GM18499 (cell line): ENCODE measurements around the gene KSR2.

Experiments
- ATAC-seq: cut with Tn5 transposase; IDR thresholded peaks from one replicate; pipeline ENCODE4 v1.9.1; 2021; ENCODE audit warnings: moderate number of reproducible peaks; ENCODE audit not compliant: insufficient read depth, unreplicated experiment

The KSR2 gene

DNA sequence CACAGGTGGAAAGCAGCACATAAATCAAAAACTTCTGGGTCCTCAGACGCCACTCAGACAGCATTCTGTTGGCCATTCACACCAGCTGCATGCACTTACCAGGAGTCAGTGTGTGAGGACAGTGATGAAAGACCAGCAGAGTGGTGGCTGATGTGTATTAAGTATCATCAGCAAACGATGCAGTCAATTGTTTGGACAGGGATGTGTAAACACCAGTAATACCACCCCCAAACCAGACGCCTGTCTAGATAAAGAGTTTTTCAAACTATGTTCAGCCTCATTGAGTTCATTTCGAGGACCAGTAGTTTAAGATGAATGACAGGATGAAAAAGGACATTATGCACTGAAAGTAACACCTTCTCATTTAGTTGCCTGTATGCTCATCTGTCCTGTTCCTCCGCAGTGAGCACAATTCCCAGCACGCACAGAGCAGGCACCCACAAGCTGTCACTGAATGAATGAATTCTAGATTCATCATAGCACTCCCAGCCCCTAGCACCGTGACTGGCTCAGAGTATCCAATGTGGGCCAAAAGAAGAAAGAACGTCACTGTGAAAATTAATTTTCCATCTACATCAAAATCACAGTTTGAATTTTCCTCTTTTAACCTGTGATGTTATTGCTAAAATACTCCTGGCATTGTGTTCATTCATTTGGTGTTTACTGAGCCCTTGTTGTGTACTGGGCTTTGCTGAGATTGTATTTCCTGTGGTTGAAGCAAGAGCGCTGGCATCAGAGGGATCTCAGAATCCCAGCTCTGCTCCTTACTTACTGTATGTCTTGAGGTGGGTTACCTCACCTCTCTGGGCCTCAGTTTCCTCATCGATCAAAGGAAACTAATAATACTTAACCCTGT, 482.6 kb downstream of the KSR2 start:
- ATAC-seq = no peak

DNA sequence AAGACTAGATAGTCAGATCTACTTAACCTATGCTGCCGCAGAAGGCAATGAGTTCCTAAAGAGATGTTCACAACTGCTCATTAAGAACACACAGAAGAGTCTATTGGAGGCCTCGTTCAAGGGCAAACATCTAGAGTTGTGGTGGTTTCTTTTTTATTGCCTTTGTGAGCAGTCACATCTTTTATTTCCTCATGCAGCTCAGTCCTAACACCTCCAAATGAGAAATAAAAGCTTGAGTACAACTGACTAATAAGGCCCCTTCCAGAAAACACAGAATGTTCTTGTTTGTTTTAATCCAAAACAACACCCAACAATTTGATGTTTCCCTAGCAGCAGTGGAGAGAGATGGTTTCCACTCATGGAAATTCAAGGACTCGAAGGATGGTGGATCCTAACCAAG, 483.9 kb downstream of the KSR2 start:
- no peak for ATAC-seq

DNA sequence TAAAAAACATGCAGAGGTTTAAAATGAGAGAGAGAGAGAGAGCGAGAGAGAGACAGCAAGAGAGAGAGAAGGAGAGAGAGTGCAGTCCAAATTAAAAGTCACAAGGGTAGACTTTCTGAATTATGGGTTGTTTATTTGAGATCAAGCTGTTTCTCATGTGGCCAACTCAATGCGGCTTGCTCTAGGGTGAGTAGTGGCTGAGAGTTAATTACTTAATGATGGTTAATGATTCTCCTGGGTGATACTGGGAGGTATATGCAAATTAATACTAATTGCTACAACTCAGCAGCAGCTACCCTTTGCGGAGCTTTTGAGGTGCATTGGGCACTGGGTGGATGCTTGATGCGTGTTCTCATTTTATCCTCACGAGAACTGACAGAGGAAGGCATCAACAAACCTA, 485.3 kb downstream of the KSR2 start:
- ATAC-seq = no peak

DNA sequence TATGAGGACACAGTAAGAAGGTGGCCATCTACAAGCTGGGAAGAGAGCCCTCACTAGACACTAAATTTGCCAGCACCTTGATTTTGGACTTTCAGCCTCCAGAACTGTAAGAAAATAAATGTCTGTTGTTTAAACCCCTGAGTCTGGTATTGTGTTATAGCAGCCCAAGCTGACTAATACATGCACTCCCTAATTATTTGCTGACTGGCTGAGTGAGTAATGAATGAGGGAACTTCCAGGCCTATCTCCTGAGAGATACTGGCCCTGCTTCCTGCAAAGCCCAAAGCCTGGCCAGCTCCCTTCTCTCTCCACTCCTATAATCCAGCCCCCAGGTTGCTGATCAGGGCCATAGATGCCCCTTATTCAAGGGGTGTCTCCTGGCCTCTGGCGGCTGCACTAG, 487.3 kb downstream of the KSR2 start:
- no peak for ATAC-seq

DNA sequence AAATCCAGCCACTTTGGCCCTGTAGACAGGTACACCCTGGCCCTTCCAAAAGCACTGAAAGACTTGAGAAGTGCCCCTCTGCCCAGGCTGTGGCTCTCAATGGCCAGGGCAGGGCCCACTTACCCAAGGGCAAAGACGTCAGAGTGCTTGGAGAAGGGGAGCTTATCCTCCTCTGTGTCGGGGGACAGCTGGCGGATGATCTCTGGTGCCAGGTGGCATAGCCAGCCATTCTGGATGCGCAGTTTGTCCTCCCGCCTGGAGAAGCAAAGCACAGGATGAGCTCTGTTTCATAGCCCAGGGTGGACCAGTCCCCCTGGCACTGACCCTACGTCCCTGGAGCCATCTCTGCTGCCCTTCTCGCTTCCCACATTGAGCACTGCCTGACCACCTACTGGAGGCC, 492.4 kb downstream of the KSR2 start:
- ATAC-seq = no peak

DNA sequence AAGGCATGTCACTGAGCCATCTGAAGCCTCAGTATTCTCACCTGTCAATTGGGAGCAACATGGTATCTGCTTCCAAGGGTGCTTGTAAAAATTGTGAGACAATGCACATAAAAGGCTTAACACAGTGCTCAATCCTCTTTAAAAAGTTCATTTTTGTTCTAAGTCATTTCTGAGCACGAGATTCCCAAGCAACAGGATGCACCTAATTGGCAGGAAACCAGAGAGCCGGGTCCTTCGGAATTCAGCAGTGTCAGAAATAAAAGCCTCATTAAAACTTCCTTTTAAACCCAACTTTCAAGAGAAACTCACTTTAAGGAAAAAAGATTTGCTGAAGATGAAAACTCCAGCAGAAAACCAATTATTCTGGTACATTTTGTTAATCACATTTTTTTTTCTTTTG, 494.9 kb downstream of the KSR2 start:
- no peak for ATAC-seq

DNA sequence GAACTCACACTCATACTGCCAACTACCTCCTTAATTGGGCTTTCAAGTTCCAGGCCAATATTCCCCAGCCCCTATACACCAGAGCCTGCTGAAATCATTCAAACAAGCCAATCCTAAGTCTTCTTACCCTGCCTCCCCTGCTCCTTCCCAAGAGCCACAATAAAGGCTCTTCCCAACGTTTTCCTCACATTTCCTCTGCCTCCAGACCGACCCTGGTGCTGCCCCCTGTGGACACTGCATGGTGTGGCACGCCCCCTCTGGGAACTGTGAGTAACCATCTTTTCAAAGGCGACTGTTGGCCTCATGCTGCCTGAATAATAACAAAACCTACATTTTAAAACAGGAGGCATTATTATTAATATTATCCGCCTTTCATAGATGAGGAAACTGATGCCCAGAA, 495.8 kb downstream of the KSR2 start:
- ATAC-seq = no peak

DNA sequence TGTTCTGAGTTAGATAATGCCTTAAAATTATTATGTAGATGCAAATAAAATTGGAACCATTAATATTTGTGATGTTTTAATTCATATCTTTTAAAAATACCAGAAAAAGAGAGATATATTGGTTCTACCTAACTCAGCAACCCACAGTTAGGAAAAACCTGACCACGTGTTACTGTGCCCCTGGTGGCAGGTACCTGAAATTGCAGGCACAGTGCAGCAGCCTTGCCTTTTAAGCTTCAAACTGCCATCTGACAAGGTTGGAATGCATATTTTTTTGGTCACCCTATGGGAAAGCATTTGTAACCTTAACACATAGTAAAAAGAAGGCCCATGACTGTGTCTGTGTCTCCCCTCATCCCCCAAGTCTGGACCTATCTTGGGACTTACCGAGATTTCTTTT, 498.0 kb downstream of the KSR2 start:
- ATAC-seq = no peak

DNA sequence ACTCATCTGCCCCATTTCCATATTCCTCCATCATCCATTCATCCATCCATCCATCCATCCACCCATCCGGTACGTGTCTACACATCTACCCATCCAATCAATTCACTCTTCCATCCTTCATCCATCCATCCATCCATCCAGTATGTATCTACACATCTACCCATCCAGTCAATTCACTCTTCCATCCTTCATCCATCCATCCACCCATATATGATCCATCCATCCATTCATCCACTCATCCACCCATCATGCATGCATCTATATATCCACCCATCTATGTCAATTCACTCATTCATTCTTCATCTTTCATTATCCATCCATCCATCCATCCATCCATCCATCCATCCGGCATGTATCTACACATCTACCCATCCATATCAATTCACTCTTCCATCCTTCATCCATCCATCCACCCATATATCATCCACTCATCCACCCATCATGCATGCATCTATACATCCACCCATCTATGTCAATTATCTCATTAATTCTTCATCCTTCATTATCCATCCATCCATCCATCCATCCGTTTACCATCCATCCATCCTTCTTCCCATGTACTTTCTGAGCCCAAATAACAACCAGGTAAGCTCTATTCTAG, 498.8 kb downstream of the KSR2 start:
- no peak for ATAC-seq

DNA sequence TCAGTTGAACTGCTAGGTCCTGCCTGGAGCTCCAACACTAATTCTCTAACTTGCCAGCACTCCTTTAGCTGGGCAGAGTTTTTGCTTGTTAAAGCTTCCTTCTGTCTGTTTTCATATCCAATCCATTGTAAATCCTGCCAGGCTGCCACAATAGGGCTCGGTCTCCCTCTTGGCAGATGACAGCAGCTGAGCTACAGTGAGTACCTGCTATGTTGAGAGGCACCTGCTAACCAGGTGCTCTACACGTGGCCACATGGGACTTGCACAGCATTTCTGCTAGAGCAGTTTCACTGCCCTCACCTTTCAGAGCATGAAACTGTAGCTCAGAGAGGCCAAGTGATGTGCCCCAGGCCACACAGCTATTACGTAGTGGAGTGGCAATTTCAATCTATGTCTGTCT, 500.8 kb downstream of the KSR2 start:
- no peak for ATAC-seq

DNA sequence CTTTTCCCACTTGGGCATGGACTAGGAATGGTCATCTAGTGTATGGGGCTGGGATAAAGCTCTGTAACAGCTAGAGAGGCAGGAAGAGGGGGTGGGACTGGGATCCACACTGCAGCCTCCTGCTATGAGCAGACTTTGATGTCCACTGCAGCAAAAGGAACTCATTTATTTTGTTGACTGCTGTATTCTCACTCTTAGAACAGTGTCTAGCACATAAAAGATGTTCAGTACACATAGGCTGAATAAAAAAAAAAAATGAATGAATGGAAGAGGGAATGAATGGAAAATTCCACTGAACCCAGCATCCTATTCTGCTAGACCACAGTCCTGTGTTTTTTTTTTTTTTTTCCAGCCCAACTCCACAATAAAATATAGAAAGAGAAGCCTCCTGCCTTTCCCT, 501.2 kb downstream of the KSR2 start:
- ATAC-seq = no peak

DNA sequence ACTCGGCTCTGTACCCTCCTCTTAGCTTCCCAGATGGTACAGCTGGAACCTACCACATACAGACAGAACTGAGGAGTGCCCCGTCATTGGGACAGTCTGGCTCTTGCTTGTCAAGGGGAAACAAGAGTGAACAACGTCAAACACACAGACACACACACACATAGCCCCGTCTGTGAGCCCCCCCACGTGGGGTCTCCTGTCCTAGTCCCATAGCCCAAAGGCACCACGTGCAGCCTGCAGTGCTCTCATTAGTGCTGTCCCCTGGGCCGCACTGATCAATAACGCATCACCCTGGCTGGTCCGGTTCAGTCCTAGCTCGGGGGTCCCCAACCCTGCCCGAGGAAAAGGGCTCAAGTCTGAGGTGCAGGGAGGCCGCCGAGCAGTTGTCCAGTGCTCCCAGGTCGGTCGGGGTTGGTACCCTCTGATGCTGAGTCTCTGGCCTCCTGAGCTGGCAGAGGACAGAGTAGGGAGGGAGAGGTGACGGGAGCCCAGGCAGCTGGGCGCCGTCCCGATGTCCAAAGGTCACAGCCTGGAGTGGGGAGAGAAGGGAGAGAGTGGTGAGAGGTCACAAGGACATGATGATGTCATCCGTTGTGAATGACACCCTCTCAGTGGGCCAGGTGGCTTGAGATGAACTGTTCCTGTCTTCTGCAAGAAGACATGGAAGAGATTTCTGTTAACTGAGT, 502.0 kb downstream of the KSR2 start:
- ATAC-seq = no peak

DNA sequence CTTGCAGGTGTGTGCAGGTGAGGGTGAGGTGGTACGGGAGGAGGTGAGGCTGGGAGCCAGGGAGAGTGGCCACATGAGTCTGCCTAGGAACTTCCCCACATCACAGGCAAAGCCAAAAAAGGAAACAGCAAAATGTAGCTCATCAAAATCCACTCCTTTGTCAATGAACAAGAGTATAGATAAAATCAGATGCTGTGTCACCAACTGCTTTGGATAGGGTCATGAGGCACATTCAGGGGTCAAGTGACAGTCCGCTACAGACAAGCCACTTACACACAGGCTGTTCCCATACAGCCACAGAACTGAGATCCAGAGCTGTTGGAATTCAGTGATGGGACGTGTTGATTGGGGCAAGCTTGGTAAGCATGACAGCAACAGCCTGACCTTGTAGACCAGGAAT, 507.1 kb downstream of the KSR2 start:
- no peak for ATAC-seq

DNA sequence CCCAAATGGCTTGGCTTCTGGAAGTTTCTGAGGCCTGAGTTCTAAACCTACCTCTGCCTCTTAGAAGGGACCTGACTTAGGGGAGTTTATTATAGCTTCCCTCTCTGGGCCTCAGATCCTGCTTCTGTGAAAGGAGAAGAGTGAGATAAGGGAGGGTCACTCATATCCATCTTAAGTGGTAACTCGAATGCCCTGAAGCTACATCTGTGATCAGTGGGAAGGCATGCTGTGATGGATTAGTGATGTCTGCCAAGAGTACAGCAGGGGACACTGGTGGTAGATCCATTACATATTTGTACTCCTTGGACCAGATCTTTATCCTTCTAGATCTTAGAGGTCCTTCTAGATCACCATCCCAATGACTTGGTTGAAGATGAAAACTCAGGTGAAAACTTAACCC, 509.6 kb downstream of the KSR2 start:
- no peak for ATAC-seq

DNA sequence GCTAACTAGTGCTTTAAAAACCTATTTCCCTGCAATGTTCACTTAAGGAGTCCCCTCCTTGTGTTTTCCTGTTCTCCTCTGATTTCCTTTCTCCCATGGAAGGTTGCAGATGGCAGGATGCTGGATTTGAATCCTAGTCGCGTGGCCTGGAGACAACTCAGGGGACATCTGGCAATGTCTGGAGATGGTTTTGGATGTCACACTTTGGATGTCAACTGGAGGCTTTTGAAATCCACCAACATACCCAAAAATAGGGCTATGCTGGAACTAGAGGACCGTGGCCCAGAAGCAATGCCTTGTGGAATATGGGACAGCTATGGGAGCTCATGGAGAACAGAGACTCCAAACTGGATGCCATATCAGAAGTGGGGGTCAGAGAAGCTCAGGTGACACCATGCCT, 511.6 kb downstream of the KSR2 start:
- ATAC-seq = no peak

DNA sequence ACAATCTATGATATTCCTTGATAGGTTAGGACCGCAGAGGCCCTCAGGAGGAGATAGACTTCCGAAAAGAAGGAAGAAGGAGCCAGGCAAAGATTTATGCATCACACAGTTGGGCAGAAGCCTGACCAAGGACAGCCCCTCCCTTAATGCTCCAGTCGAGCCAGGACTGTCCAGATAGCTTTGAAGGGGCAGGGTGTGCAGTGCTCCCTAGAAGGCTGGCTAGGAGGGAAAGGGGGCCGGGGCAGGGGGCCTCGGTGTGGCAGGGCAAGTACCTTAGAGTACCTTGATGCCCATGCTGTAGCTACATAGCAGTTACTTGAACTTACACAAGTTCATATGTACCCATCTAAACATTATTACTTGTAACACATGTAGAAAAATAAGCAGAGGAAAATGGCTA, 512.7 kb downstream of the KSR2 start:
- no peak for ATAC-seq

DNA sequence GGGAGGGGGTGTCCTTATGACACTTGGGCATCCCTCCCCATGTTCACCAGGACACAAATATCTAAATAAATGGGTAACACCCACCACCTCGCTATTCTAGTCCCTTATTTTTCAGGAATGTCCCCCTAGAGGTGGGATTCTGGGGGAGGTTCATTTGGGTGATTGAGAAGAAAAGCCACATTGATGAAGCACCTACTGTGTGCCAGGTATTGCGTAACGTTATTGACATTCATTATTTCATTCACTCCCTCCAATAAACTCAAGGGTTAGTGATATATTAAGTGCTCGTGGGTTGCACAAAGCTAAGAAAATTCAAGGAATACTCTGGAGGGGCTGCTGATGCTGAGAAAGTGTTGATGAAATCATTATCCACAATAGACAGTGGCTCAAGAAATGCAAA, 514.8 kb downstream of the KSR2 start:
- ATAC-seq = no peak

DNA sequence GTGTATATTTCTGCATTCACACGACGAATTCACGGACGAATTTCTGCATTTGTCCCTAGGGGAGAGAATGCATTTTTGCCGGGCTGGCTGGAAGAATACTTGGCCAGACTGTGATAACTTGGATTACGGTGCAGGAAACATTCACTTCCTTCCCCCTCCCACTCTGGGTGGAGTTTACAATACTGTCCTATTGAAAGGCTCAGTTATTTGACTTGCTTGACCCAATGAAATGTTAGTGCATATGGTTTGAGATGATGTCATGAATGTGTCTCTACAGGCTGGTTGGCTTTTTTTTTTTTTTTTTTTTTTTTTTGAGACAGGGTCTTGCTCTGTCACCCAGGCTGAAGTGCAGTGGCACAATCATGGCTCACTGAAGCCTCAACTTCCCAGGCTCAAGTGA, 516.7 kb downstream of the KSR2 start:
- no peak for ATAC-seq

DNA sequence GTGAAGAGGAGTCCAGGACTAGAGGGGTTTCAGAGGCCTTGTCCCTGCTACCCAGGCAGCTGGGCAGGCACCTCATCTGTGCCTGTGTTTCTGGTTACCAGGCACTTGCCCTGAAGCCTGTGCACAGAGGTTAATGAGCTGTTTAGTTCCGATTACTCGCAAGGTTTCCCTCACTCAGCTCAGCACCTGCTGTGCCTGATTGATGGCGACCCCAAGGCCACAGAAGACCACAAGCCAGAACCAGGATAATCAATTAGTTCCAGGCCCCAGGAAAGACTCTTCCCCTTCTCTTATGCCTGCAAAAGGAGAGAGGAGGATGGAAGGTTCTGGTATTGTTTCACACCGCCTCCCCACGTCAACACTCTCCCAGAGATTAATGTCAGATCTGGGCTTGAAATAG, 518.6 kb downstream of the KSR2 start:
- ATAC-seq = no peak

DNA sequence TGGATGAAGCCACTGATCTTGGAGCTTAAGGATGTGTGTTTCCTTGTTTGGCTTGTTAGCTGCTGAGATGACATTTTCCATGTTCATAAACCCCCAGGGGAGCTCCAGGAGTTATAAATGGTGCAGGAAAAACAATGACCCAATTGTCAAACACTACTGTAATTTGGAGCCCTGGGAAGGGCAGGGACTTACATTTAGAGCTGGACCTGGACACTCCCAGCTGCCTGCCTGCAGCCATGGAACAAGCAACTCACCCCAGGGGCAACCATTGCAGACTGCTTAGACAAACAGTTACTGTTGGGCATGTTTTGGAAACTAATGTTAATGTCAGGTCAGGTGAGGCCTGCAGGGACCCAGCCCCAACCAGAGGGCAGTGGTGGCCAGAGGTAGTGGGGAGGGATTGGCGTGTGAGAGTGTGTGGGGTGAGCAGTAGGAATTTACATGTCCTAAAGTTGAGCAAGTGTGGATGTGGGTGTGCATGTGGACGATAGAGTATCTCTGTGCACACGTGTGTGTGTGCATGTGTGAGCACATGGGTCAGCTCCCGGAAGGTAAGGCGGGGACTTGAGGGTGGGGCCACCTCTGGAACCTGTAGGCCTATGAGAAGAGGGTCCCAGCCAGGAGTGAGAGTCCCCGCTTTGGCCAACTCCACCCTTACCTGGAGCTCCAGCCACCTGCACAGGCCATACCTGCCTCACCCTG, 521.0 kb downstream of the KSR2 start:
- ATAC-seq = no peak

DNA sequence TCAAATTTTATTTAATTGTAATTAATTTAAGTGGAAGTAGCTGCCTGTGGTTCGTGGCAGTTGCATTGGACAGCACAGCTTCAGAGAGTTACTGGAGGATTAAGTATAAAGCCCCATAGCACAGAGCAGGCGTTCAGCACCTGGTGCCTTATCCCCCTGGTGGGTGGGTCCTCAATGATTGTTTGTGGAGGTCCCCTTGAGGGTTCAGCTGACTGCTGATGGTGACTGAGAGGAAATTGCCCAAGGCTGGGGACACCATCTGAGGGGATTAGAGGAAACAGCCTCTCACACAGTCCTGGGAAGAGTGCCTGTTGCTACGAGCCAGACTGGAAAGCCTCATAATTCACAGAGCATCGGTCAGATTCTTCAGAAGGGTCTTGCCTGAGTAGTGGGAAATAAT, 524.0 kb downstream of the KSR2 start:
- ATAC-seq = no peak
